ENCODE data around the gene DPCD. TPM values are rescaled to one million over a fixed set of nuclear protein-coding genes. Genes with fewer than 3 reads are reported as not detected.
A peak's percentile ranks its signal among the peaks of the same experiment; 100 is the strongest.

Gene DPCD
- polyA plus RNA-seq, 1 of the 3 experiments (the other 2 are of a cell fraction) = 106 TPM

GRCh38 chr10:101552442-101552841, 35.7 kb upstream of the DPCD start:
- H3K27me3 ChIP-seq (ENCODE audit: insufficient read depth) = no peaks in the 10 kb centered on the region
- peaks cover 0 to 31% of the 10 kb centered on the region in 2 experiments for H3K36me3 ChIP-seq (replicated peaks in 1 of 2; ENCODE audit: control insufficient read depth in 1 of 2, insufficient read depth in 2 of 2, low read length in 1 of 2)
- H3K9me2 ChIP-seq = no peaks in the 10 kb centered on the region
- H3K9me3 ChIP-seq = no peaks in the 10 kb centered on the region
- no peak for DNase-seq
- H3K4me3 ChIP-seq (ENCODE audit: low read depth in 2 of 2, low read length in 1 of 2) = no peak overlapping the region
- no peak overlapping the region for H2AFZ ChIP-seq (ENCODE audit: low read depth)
- TF ChIP-seq USF2 (IDR thresholded peaks at IDR 0.05; ENCODE audit: borderline replicate concordance, low read depth, low read length) = no peak
- TF ChIP-seq USF1 (IDR thresholded peaks at IDR 0.05; ENCODE audit: borderline replicate concordance, low read depth) = no peak
- TF ChIP-seq RAD21 (IDR thresholded peaks at IDR 0.05; ENCODE audit: low read length) = no peak
- TF ChIP-seq CTCF (IDR thresholded peaks at IDR 0.05) = no peak
- H3K79me2 ChIP-seq (ENCODE audit: insufficient read depth) = no peaks in the 10 kb centered on the region
- 93% methylated on average over 3 of the region's 3 CpGs for WGBS (ENCODE audit: low lambda C conversion rate)
- CTCF ChIA-PET = interaction anchor here (10.1 kb wide), 1 partner anchor 18 kb away, joined by 58 read pairs; no protein-coding TSS in a partner anchor
- H3F3A ChIP-seq (replicated peaks; ENCODE audit: insufficient read depth) = no peaks in the 10 kb centered on the region
- H3K9ac ChIP-seq = no peak overlapping the region
- no peak overlapping the region for H3K4me2 ChIP-seq
- H3K27ac ChIP-seq (ENCODE audit: low read depth in 2 of 2, low read length in 1 of 2) = no peak overlapping the region
- no peaks in the 10 kb centered on the region for H4K20me1 ChIP-seq (ENCODE audit: insufficient read depth)
- H3K4me1 ChIP-seq (ENCODE audit: control insufficient read depth in 1 of 2, insufficient read depth in 2 of 2, low read depth in 1 of 2, low read length in 1 of 2) = peaks cover 0 to 7% of the 10 kb centered on the region in 2 experiments; a peak in 1 of 4 replicates
- POLR2A ChIA-PET = no interaction called here

GRCh38 chr10:101557541-101557940, 30.6 kb upstream of the DPCD start:
- H2AFZ ChIP-seq (ENCODE audit: low read depth) = no peak overlapping the region
- ChIA-PET CTCF (interaction anchor here (0.6 to 10.1 kb wide), 7 partner anchors 8 to 344 kb away, joined by 3 to 58 read pairs (median 4); no protein-coding TSS in a partner anchor), POLR2A (no interaction called here)
- H3K27ac ChIP-seq (ENCODE audit: low read depth in 2 of 2, low read length in 1 of 2) = no peak overlapping the region; a peak in 1 of 4 replicates
- no peaks in the 10 kb centered on the region for H3F3A ChIP-seq (replicated peaks; ENCODE audit: insufficient read depth)
- 85% methylated on average over 2 of the region's 2 CpGs for WGBS (ENCODE audit: low lambda C conversion rate)
- no peaks in the 10 kb centered on the region for H4K20me1 ChIP-seq (ENCODE audit: insufficient read depth)
- no peaks in the 10 kb centered on the region for H3K9me2 ChIP-seq
- no peak overlapping the region for H3K9ac ChIP-seq
- H3K4me3 ChIP-seq (ENCODE audit: low read depth in 2 of 2, low read length in 1 of 2) = no peak overlapping the region
- H3K4me2 ChIP-seq = no peak overlapping the region
- H3K27me3 ChIP-seq (ENCODE audit: insufficient read depth) = no peaks in the 10 kb centered on the region
- peaks cover 0 to 21% of the 10 kb centered on the region in 2 experiments for H3K36me3 ChIP-seq (replicated peaks in 1 of 2; ENCODE audit: control insufficient read depth in 1 of 2, insufficient read depth in 2 of 2, low read length in 1 of 2)
- no peaks in the 10 kb centered on the region for H3K9me3 ChIP-seq
- H3K79me2 ChIP-seq (ENCODE audit: insufficient read depth) = no peaks in the 10 kb centered on the region
- DNase-seq = peak; percentile 7
- peaks cover 0 to 50% of the 10 kb centered on the region in 2 experiments; a peak in 1 of 4 replicates for H3K4me1 ChIP-seq (ENCODE audit: control insufficient read depth in 1 of 2, insufficient read depth in 2 of 2, low read depth in 1 of 2, low read length in 1 of 2)
- TF ChIP-seq ZBTB33 (IDR thresholded peaks at IDR 0.05; ENCODE audit: borderline replicate concordance, low read depth) = no peak
- no peak for TF ChIP-seq MXI1 (IDR thresholded peaks at IDR 0.05; ENCODE audit: low read depth, low read length)
- no peak for TF ChIP-seq RXRA (IDR thresholded peaks at IDR 0.05; ENCODE audit: borderline replicate concordance, low read depth)
- no peak for TF ChIP-seq RCOR1 (IDR thresholded peaks at IDR 0.05; ENCODE audit: low read length)
- TF ChIP-seq NFIC (IDR thresholded peaks at IDR 0.05; ENCODE audit: borderline replicate concordance) = no peak
- no peak for TF ChIP-seq TAF1 (IDR thresholded peaks at IDR 0.05; ENCODE audit: borderline replicate concordance, low read depth, low read length)
- no peak for TF ChIP-seq CHD2 (IDR thresholded peaks at IDR 0.05; ENCODE audit: low read length, partially characterized antibody)
- TF ChIP-seq SIN3A (IDR thresholded peaks at IDR 0.05; ENCODE audit: borderline replicate concordance, low read depth, low read length) = no peak
- no peak for TF ChIP-seq FOXM1 (IDR thresholded peaks at IDR 0.05; ENCODE audit: low read depth)
- no peak for TF ChIP-seq EP300 (IDR thresholded peaks at IDR 0.05; ENCODE audit: borderline replicate concordance in 1 of 2, low read depth in 1 of 2, low read length in 1 of 2)
- no peak for TF ChIP-seq PBX3 (IDR thresholded peaks at IDR 0.05)
- no peak for TF ChIP-seq USF1 (IDR thresholded peaks at IDR 0.05; ENCODE audit: borderline replicate concordance, low read depth)
- TF ChIP-seq IRF3 (IDR thresholded peaks at IDR 0.05; ENCODE audit: low read depth, low read length) = no peak
- TF ChIP-seq FOXJ3 (CRISPR knock-in tag; IDR thresholded peaks at IDR 0.05) = no peak
- TF ChIP-seq FOSL2 (IDR thresholded peaks at IDR 0.05; ENCODE audit: borderline replicate concordance, low read depth) = no peak

Measured in SK-N-SH (cell line).